CD4-positive, alpha-beta T cell treated with Interleukin-6 at 100 ng/mL for 8 hours (primary cell): ENCODE data around the gene PSD4.

ENCODE experiments used
- DNase-seq: peaks from one replicate; pipeline ENCODE4 v3.0.0-alpha.2; 2020; ENCODE audit warnings: mixed read lengths, low spot score

The PSD4 gene

DNA sequence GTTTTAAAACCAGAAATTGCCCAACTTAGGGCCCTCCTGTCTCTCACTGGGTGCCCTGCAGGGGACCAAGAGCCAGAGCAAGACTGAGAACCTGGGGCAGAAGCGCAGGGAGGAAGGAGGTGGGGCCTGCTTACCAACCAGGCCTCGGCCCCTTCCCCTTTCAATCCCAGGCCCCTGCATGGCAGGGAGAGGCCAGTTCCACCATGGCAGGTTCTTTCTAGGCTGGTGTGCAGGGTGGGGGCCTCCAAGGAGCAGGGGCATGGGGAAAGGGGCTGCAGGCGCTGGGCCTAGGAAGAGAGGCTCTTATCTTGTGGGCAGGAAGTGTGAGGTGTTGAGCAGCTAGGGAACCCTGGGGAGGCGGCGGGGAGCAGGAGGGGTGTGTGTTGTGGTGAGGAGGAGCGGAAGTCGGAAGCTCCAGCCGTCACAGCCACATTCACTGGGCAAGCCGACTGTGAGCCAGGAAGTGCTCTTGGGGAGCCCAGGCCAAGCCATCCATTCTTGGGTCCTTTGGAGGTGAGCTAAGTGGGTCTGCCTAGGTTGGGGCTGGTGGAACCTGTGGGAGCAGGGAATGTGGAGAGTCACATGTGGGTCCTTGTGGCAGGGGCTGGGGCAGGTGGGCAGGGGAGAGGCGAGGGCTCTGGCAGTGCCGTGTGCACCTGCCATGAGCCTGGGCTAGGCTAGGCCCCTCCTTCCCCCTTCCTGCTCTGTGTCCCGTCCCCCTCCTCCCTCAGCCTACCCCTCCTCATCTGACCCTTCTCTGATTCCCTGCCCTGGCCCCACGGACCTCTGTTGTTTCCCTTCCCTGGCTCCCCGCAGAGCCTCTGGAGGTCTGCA is at the start of gene PSD4:
PSD4 (plus strand) TSS at position 430 of the 834 bp plus-strand sequence. CDS start 8,486 bp downstream, outside the sequence.
- peak; percentile 91 for DNase-seq

DNA sequence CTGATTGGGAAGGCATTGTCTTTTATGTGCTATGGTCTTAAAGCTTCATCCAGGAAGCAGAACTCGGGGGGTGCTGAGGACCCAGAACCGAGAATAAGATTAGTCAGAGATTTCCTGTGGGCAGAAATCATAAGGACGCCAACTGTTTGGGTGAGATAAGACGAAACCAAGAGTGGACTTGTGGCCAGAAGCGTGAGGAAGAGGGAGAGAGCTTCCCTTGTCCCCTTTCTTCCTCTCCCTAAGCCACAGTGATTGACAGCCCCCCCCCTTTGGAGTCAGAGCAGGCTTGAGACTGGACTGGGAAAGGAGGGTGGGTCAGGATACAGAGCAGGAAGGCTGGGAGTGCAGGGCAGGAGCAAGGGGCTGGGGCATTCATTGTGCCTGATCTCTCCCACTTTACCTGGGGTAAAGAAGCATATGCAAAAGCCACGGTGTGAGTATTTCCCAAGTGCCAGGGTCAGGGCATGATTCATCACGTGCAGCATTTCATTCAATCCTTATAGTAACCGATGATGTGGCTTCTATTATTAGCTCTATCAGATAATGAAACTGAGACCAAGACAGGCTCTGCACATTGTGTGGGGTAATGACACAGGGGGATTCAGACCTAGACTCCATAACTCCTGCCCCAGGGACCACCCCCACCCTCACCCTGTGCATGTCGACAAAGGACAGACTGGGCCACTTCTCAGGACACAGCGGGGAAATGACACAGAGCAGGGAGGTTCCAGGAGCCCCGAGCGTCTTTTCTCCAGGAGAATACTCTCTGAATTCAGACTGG is 49.4 kb upstream of the PSD4 start:
- no peak for DNase-seq

DNA sequence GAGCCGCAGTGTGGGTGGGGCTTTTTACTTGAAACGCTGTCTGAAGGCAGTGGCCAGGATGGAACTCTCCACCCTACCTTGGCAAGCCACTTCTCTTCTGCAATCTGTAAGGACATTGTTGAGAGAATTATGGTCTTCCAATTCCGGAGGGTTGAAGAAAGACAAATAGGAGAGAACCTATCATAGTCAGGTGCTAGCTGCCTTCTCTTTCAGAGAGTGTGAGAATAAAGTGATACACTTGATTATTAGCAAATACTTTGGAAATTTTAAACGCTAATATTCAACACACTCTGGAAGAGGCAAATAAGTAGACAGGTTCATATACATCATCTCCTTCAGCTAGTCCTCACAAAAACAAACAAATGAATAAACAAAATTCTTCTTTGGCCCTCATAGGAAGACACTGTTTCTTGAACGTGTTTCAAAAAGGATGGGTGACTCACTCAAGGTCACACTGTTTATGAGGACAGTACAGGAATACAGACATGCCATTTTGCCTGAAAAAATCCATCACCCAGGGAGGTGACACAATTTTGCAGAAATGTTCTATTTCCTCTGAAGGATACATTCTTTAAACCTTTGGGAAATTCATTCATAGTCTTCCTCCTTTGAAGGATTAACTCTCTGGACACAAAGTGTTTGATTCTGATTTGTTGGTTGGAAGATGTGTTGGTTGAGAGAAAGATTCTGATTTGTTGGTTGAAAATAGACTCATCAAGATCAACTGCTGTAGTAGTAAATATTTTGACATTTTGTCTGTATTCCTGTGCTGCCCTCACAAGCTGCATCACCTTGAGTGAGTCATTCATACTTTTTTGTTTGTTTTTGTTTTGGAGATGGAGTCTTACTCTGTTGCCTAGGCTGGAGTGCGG is 48.6 kb upstream of the PSD4 start:
- no peak for DNase-seq

DNA sequence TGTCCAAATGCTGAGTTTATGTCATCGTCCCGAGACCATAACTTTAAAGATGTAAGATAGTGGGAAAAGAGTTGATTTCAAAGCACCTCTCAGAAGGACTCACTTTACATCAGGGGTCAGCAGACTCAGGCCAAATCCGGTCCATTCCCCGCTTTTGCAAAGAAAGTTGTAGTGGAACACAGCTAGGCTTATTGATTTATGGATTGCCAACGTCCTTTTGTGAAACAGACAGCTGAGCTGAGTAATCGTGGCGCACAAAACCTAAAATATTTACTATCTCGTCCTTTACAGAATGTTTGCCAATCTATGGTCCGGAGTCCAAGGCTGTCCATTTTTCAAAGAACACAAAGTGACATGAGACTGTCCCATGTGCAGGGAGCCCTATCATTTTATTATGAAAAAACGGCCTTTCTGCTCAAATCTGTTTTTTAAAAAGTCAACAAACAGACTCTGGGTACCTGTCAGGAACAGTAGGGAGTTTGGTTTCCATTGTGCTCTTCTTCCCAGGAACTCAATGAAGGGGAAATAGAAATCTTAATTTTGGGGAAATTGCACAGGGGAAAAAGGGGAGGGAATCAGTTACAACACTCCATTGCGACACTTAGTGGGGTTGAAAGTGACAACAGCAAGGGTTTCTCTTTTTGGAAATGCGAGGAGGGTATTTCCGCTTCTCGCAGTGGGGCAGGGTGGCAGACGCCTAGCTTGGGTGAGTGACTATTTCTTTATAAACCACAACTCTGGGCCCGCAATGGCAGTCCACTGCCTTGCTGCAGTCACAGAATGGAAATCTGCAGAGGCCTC is 46.7 kb upstream of the PSD4 start, which contains the start of gene IL1RN:
IL1RN (plus strand) TSS at position 754 of the 801 bp plus-strand sequence; CDS start at position 781, 27 bp downstream.
- no peak for DNase-seq

DNA sequence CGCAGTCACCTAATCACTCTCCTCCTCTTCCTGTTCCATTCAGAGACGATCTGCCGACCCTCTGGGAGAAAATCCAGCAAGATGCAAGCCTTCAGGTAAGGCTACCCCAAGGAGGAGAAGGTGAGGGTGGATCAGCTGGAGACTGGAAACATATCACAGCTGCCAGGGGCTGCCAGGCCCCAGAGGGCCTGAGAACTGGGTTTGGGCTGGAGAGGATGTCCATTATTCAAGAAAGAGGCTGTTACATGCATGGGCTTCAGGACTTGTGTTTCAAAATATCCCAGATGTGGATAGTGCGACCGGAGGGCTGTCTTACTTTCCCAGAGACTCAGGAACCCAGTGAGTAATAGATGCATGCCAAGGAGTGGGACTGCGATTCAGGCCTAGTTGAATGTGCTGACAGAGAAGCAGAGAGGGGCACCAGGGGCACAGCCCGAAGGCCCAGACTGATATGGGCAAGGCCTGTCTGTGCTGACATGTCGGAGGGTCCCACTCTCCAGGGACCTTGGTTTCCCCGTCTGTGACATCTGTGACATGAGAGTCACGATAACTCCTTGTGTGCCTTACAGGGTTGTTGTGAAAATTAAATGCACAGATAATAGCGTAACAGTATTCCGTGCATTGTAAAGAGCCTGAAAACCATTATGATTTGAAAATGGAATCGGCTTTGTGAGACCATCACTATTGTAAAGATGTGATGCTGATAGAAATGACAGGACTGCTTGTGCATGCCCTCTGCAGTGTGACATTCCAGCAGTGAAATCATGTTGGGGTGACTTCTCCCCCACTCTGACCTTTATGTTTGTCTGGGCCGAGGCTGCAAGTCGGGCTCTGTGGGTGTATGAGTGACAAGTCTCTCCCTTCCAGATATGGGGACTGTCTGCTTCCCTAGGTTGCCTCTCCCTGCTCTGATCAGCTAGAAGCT is 45.9 kb upstream of the PSD4 start:
- DNase-seq, result no peak

DNA sequence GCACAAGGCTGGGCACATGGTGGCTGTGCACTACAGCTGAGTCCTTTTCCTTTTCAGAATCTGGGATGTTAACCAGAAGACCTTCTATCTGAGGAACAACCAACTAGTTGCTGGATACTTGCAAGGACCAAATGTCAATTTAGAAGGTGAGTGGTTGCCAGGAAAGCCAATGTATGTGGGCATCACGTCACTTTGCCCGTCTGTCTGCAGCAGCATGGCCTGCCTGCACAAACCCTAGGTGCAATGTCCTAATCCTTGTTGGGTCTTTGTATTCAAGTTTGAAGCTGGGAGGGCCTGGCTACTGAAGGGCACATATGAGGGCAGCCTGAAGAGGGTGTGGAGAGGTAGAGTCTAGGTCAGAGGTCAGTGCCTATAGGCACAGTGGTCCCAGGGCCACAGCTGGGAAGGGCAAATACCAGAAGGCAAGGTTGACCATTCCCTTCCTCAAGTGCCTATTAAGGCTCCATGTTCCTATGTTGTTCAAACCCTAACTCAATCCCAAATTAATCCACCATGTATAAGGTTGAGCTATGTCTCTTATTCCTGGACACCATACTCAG is 44.2 kb upstream of the PSD4 start:
- DNase-seq, result no peak

DNA sequence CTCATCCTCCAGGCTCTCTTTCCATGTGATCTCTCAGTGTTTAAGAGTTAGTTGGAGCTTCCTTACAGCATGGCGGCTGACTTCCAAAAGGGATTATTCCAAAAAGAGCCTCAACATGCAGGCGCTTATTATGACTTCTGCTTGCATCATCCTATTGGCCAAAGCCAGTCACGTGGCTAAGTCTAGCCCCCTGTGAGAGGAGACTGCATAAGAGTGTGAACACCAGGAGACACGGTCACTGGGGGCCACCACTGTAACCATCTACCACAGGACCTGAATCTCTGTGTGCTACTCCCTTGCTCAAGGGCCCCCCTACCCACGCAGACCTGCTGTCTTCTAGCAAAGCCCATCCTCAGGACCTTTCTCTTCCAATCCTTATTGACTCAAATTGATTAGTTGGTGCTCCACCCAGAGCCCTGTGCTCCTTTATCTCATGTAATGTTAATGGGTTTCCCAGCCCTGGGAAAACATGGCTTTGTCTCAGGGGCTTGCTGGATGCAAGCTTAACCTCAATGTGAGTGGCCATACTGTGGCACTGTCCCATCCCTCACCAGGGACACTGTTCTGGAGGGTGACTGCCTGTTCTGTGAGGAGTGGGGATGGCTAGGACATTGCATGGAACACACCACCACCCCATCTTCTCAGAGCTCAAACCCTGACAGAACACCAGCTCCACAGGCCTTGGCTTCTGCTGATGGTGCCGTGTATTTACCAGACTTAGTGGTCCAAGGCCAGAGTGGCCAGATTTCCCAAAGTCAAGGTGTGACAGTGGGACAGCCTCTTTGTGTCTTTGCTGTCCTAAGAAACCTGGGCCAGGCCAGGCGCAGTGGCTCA is 42.2 kb upstream of the PSD4 start:
- DNase-seq, result no peak

DNA sequence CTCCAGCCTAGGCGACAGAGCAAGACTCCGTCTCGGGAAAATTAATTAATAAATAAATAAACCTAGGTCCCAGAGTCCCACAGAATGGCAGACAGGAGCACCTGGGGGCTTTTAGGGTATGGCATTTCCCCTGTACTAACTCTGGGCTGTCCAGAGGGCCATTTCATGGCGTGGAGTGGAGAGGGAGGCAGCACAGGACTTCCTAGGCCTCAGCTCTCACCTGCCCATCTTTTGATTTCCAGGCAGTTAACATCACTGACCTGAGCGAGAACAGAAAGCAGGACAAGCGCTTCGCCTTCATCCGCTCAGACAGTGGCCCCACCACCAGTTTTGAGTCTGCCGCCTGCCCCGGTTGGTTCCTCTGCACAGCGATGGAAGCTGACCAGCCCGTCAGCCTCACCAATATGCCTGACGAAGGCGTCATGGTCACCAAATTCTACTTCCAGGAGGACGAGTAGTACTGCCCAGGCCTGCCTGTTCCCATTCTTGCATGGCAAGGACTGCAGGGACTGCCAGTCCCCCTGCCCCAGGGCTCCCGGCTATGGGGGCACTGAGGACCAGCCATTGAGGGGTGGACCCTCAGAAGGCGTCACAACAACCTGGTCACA is 41.3 kb upstream of the PSD4 start:
- no peak for DNase-seq

DNA sequence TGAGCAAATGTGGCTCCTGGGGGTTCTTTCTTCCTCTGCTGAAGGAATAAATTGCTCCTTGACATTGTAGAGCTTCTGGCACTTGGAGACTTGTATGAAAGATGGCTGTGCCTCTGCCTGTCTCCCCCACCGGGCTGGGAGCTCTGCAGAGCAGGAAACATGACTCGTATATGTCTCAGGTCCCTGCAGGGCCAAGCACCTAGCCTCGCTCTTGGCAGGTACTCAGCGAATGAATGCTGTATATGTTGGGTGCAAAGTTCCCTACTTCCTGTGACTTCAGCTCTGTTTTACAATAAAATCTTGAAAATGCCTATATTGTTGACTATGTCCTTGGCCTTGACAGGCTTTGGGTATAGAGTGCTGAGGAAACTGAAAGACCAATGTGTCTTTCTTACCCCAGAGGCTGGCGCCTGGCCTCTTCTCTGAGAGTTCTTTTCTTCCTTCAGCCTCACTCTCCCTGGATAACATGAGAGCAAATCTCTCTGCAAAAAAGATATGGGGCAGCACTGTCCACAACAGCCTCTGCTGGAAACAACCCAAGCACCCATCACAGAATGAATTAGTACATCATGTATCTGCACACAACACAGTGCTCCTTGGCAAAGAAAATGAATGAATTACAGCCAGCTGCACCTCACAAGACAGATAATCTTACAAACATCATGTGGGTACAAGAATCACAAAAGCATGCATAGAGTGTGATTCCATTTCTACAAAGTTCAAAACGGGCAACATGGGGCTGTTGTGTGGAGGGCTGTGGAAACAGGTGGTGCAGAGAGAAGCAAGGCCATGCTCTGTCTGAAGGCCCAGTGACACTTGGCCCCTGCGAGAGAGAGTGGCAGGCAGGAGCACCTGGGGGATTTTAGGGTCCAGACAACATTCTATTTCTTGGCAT is 39.8 kb upstream of the PSD4 start:
- no peak for DNase-seq

DNA sequence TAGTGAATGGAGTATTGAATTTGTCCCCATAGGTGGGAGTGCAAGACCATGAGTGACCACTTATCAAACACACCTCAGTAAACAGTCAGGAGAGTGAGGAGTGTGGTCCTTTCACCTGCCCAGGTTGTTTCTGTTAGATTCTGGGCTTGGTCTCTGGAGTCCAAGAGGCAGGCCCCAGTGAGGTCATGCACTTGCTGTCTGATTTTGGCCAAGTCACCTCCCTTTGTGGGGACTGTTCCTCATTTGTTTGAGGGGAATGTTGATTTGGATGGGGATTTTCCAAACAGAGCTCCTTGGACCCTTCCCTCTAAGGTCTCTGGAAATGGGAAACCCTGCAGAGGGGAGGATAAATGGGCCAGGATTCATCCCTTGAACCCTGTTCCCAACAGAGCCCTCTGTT is 39.1 kb upstream of the PSD4 start:
- no peak for DNase-seq

DNA sequence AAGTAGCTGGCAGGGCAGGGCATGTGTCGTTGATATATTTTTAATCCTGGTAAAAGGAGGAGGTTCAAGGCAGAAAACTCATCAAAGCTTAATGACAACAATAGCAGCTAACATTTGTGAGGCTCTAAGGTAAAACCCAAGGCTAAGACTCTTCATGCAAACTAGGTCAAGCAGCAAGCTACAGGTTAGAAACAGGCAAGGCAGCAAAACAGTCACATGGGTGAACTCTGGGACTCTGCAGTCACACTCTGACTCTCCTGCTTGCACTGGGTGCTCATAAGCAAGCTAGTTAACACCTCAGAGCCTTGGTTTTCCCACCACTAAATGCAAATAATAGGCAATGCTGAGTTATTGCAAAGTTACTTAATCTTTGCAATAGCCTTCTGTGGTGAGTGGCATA is 38.5 kb upstream of the PSD4 start:
- no peak for DNase-seq

DNA sequence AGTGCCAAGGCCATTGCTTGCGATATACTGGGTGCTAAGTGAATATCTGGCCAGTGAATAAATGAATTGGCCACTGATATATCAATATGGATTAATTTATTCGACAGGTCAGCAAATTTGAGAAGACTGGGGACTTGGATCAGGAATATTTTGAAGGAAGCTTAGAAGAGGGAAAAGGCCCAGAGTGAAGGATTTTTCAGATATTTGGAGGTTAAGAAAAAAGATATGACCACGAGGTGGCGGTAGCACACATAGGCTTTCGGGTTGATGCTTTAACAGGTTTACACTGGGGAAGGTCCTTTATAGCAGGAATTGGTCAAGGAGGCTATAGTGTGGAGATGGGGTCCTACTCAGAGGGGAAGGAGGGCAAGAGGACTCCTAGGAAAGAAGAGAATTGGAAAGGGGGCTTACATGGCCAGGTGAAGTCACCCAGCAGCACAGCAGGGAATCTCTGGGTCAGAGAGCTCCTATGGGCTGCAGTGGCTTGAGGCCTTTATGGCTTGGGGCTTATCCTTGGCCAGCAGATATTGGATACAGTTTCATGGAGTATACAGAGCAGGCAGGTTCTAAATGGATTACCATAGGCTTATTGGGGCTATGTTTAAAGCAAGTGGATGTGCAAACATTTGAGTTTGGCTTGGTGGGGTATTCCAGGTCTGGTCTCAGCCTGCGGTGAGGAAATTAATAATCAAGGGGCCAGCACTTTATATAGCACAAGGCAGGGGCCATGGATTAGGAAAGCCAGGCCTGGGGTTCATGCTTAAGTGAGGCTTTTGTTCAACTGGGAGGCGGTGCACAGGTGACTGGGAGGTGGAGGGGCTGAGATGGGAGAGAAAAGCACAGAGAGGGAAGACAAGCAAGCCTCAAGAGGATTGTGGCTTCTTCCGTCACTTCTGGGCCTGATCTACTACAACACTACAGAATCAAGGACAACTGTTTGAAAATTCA is 36.7 kb upstream of the PSD4 start:
- peak; percentile 49 for DNase-seq

DNA sequence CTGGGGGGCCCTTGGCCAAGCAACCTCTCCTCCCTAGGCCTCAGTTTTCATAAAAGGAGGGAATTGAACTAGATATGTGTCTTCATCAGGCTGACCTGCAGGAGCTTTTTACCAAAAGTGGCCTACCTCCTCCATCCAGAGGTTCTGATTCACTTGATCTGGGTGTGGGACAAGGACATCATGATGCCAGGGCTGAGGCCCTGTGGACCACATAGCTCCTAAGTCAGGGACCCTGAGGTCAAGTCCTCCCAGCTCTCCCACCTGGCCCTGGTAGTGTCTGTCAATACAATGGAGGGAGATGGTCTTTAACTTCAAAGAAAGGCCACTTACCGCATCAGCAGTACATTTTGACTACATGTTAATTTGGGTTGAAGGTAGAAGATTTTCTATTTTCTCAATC is 35.9 kb upstream of the PSD4 start:
- DNase-seq, result no peak

DNA sequence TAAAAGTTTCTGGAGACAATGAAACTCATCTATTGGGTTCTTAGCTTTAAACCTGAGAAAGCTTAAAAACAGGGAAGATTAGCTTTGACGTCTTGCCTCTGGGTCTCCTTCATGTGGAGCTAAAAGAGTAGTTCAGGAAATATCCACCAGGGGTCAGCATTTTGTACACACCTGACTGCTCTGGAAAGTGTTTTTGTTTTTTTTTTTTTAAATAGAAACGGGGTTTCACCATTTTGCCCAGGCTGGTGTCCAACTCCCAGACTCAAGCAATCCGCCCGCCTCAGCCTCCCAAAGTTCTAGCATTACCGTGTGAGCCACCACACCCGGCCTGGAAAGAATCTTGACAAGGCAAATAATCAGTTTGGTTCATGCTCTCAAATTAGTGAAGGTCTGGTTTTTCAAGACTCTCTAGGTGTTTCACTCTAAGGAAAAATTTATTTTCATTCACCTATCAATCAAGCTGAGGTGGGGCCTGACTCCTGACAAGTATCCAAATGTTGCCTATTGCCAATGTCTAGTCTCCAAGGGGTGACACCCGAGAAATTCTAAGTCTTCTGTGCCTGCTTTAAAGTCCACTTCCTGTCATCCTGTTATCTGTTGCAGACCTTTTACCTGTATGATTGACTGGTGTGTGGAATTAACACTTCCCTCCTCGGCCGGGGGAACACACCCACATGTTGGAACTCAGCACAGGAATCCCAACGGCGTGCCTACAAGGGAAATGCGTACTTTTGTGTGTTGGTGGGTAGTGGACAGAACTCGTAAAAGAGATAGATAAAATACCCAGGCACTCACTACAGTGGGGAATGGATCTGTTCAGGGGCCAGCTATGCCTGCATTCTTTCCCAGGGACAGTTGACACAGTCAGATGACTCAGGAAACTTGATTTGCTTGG is 35.1 kb upstream of the PSD4 start:
- DNase-seq, result peak; percentile 82

DNA sequence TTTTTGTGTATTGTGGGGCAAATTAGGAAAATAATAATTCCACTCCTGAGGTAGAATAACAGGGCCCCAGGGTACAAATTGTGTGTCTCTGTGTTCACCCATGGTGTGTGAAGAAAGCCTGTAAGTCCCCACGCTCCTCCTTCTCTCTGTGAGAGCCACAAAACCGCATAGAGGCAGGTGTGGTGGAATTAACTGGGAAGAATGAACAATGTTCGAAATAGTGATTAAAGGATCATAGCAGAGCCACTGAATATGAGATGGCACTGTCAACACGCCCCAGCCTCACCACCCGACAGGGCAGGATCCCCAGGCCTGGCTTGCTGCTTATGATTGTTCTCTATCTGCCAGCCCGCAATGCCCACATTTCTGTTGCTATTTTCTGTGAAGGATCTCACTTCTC is 32.3 kb upstream of the PSD4 start:
- no peak for DNase-seq
